Keratinocyte (primary cell): ENCODE measurements around the gene RAP1GAP2.

ENCODE experiments used
- CTCF ChIP-seq, 3 experiments: IDR thresholded peaks in 1 of 3; conservative IDR thresholded peaks in 1 of 3; optimal IDR thresholded peaks in 1 of 3; 2 replicates in 2 of 3; 3 replicates in 1 of 3; pipeline versions ENCODE3 to v1.5.1; 2011; ENCODE audit warnings: low read length in 3 of 3, mild to moderate bottlenecking in 3 of 3, moderate library complexity in 2 of 3, control low read depth in 1 of 3, inconsistent platforms in 1 of 3; ENCODE audit not compliant: insufficient read depth in 2 of 3; ENCODE audit errors: extremely low read depth in 1 of 3
- EZH2 ChIP-seq: IDR thresholded peaks from one replicate; pipeline ENCODE4 v1.6.1; 2012; ENCODE audit warnings: inconsistent platforms, mild to moderate bottlenecking, low read length, moderate library complexity

GRCh38 chr17:2980904-2981246, 184.6 kb downstream of the RAP1GAP2 start:
- TF ChIP-seq CTCF (optimal IDR thresholded peaks at IDR 0.05 in 1 of 3, IDR thresholded peaks at IDR 0.05 in 1 of 3, conservative IDR thresholded peaks at IDR 0.05 in 1 of 3; ENCODE audit: extremely low read depth in 1 of 3, insufficient read depth in 2 of 3, low read length in 3 of 3) (no peak), EZH2 (no peak)
